Measurements from ENCODE around the gene CDC42EP4. TPM values are rescaled to one million over a fixed set of nuclear protein-coding genes. Genes with fewer than 3 reads are reported as not detected.

Gene CDC42EP4
- total RNA-seq, 2 donors from 2014 or later = 73.8 to 134 TPM

- Histone ChIP-seq H3K4me1 (ENCODE audit: control insufficient read depth in 1 of 2, low read depth in 2 of 2) (no peaks in the 10 kb centered on the region), H3K36me3 (no peaks in the 10 kb centered on the region), H3K9me3 (no peaks in the 10 kb centered on the region), H3K27me3 (replicated peaks; ENCODE audit: insufficient read depth) (no peaks in the 10 kb centered on the region), H3K4me3 (no peak overlapping the region), H3K27ac (no peak overlapping the region)
- no peak for TF ChIP-seq CTCF (IDR thresholded peaks at IDR 0.05)
- DNase-seq (ENCODE audit: low spot score) = no peak
- no peak for ATAC-seq (ENCODE audit: insufficient number of reproducible peaks, low FRiP score, low read depth)
These were observed 8.0 kb upstream of the CDC42EP4 start for GRCh38 chr17:73319766-73320165.

GRCh38 chr17:73318836-73319235, 7.0 kb upstream of the CDC42EP4 start:
- Histone ChIP-seq H3K27ac (no peak overlapping the region), H3K9me3 (no peaks in the 10 kb centered on the region), H3K4me3 (no peak overlapping the region), H3K4me1 (ENCODE audit: control insufficient read depth in 1 of 2, low read depth in 2 of 2) (no peaks in the 10 kb centered on the region), H3K27me3 (replicated peaks; ENCODE audit: insufficient read depth) (no peaks in the 10 kb centered on the region), H3K36me3 (no peaks in the 10 kb centered on the region)
- no peak for DNase-seq (ENCODE audit: low spot score)
- ATAC-seq (ENCODE audit: insufficient number of reproducible peaks, low FRiP score, low read depth) = no peak
- TF ChIP-seq CTCF (IDR thresholded peaks at IDR 0.05) = no peak

- ATAC-seq (ENCODE audit: insufficient number of reproducible peaks, low FRiP score, low read depth) = no peak
- Histone ChIP-seq H3K4me1 (ENCODE audit: control insufficient read depth in 1 of 2, low read depth in 2 of 2) (no peaks in the 10 kb centered on the region), H3K27me3 (replicated peaks; ENCODE audit: insufficient read depth) (no peaks in the 10 kb centered on the region), H3K36me3 (no peaks in the 10 kb centered on the region), H3K27ac (no peak overlapping the region), H3K9me3 (no peaks in the 10 kb centered on the region), H3K4me3 (no peak overlapping the region)
- TF ChIP-seq CTCF (IDR thresholded peaks at IDR 0.05) = no peak
- DNase-seq (ENCODE audit: low spot score) = no peak
These were observed 6.6 kb upstream of the CDC42EP4 start for GRCh38 chr17:73318427-73318813.

GRCh38 chr17:73317513-73318426, 6.0 kb upstream of the CDC42EP4 start:
- no peaks in the 10 kb centered on the region for H3K27me3 ChIP-seq (replicated peaks; ENCODE audit: insufficient read depth)
- peaks cover 0 to under 1% of the 10 kb centered on the region in 2 donors for H3K4me1 ChIP-seq (ENCODE audit: control insufficient read depth in 1 of 2, low read depth in 2 of 2)
- no peak for DNase-seq (ENCODE audit: low spot score)
- no peak overlapping the region for H3K4me3 ChIP-seq
- no peaks in the 10 kb centered on the region for H3K9me3 ChIP-seq
- H3K27ac ChIP-seq = no peak overlapping the region
- no peak for ATAC-seq (ENCODE audit: insufficient number of reproducible peaks, low FRiP score, low read depth)
- H3K36me3 ChIP-seq = no peaks in the 10 kb centered on the region
- no peak for TF ChIP-seq CTCF (IDR thresholded peaks at IDR 0.05)

GRCh38 chr17:73316919-73317505, 5.2 kb upstream of the CDC42EP4 start:
- Histone ChIP-seq H3K4me3 (no peak overlapping the region), H3K27ac (no peak overlapping the region), H3K4me1 (ENCODE audit: control insufficient read depth in 1 of 2, low read depth in 2 of 2) (peaks cover 0 to 5% of the 10 kb centered on the region in 2 donors), H3K36me3 (no peaks in the 10 kb centered on the region), H3K9me3 (no peaks in the 10 kb centered on the region), H3K27me3 (replicated peaks; ENCODE audit: insufficient read depth) (no peaks in the 10 kb centered on the region)
- TF ChIP-seq CTCF (IDR thresholded peaks at IDR 0.05) = no peak
- ATAC-seq (ENCODE audit: insufficient number of reproducible peaks, low FRiP score, low read depth) (no peak), DNase-seq (ENCODE audit: low spot score) (no peak)
